ENCODE data around the gene ZNF408. TPM values are rescaled to one million over a fixed set of nuclear protein-coding genes. Genes with fewer than 3 reads are reported as not detected.

The ZNF408 gene
- total and polyA plus RNA-seq, 2 experiments from 2014 or later, result 6.1 to 17.2 TPM

DNA sequence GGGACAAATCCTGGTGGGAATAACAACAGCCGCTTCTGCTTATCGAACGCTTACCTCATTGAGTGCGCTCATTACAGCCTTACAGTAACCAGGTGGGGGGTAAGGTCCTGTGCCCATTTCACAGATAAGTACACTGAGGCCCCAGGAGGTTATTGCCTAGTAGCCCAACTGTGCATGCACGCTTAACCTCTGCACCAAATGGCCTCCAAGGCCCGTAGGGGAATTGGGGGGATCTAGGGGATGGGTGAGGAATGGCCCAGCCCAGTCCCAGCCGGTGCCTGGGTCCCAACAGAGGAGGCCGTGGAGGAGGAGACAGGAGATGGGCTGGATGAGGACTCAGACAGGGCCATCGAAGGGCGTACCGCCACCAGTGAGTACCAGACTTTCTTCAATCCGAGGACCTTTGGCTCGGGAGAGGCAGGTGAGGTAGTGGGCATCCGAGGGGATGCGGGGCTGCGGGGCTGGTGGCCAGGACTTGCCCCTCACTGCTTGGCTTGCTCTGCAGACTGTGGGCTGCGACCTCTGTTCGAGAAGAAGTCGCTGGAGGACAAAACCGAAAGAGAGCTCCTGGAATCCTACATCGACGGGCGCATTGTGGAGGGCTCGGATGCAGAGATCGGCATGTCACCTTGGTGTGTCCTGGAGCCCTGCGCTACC, 25.5 kb downstream of the ZNF408 start:
- no peaks in the 10 kb centered on the region for H4K20me1 ChIP-seq (replicated peaks; ENCODE audit: insufficient read depth)
- no peak overlapping the region for H3K4me2 ChIP-seq
- ATAC-seq, result no peak
- no peak overlapping the region for H3K4me3 ChIP-seq
- no peaks in the 10 kb centered on the region for H3F3A ChIP-seq (replicated peaks; ENCODE audit: low read depth)
- no peaks in the 10 kb centered on the region for H3K36me3 ChIP-seq (ENCODE audit: insufficient read depth)
- no peak overlapping the region for H3K27ac ChIP-seq (ENCODE audit: low read depth)
- no peak overlapping the region for H2AFZ ChIP-seq
- no peaks in the 10 kb centered on the region for H3K36me3 Mint-ChIP-seq (ENCODE audit: low read depth)
- TF ChIP-seq, protein P1, sequence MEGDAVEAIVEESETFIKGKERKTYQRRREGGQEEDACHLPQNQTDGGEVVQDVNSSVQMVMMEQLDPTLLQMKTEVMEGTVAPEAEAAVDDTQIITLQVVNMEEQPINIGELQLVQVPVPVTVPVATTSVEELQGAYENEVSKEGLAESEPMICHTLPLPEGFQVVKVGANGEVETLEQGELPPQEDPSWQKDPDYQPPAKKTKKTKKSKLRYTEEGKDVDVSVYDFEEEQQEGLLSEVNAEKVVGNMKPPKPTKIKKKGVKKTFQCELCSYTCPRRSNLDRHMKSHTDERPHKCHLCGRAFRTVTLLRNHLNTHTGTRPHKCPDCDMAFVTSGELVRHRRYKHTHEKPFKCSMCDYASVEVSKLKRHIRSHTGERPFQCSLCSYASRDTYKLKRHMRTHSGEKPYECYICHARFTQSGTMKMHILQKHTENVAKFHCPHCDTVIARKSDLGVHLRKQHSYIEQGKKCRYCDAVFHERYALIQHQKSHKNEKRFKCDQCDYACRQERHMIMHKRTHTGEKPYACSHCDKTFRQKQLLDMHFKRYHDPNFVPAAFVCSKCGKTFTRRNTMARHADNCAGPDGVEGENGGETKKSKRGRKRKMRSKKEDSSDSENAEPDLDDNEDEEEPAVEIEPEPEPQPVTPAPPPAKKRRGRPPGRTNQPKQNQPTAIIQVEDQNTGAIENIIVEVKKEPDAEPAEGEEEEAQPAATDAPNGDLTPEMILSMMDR (conservative IDR thresholded peaks at IDR 0.05; ENCODE audit: low read depth in 2 of 2), result no peak
- TF ChIP-seq, protein P2, sequence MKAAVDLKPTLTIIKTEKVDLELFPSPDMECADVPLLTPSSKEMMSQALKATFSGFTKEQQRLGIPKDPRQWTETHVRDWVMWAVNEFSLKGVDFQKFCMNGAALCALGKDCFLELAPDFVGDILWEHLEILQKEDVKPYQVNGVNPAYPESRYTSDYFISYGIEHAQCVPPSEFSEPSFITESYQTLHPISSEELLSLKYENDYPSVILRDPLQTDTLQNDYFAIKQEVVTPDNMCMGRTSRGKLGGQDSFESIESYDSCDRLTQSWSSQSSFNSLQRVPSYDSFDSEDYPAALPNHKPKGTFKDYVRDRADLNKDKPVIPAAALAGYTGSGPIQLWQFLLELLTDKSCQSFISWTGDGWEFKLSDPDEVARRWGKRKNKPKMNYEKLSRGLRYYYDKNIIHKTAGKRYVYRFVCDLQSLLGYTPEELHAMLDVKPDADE (IDR thresholded peaks at IDR 0.05), result no peak
- TF ChIP-seq CREB1 (CRISPR knock-in tag; IDR thresholded peaks at IDR 0.05; ENCODE audit: low read depth) (no peak), ZNF331 (CRISPR knock-in tag; IDR thresholded peaks at IDR 0.05; ENCODE audit: low read depth) (no peak), ZNF114 (CRISPR knock-in tag; IDR thresholded peaks at IDR 0.05) (no peak), JUNB (IDR thresholded peaks at IDR 0.05; ENCODE audit: unreplicated experiment) (no peak), POLR2AphosphoS5 (IDR thresholded peaks at IDR 0.05; ENCODE audit: low read depth) (no peak), EZH2phosphoT487 (IDR thresholded peaks at IDR 0.05; ENCODE audit: unreplicated experiment) (no peak)
- TF ChIP-seq, protein P3, sequence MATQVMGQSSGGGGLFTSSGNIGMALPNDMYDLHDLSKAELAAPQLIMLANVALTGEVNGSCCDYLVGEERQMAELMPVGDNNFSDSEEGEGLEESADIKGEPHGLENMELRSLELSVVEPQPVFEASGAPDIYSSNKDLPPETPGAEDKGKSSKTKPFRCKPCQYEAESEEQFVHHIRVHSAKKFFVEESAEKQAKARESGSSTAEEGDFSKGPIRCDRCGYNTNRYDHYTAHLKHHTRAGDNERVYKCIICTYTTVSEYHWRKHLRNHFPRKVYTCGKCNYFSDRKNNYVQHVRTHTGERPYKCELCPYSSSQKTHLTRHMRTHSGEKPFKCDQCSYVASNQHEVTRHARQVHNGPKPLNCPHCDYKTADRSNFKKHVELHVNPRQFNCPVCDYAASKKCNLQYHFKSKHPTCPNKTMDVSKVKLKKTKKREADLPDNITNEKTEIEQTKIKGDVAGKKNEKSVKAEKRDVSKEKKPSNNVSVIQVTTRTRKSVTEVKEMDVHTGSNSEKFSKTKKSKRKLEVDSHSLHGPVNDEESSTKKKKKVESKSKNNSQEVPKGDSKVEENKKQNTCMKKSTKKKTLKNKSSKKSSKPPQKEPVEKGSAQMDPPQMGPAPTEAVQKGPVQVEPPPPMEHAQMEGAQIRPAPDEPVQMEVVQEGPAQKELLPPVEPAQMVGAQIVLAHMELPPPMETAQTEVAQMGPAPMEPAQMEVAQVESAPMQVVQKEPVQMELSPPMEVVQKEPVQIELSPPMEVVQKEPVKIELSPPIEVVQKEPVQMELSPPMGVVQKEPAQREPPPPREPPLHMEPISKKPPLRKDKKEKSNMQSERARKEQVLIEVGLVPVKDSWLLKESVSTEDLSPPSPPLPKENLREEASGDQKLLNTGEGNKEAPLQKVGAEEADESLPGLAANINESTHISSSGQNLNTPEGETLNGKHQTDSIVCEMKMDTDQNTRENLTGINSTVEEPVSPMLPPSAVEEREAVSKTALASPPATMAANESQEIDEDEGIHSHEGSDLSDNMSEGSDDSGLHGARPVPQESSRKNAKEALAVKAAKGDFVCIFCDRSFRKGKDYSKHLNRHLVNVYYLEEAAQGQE (IDR thresholded peaks at IDR 0.05; ENCODE audit: unreplicated experiment), result no peak
- TF ChIP-seq, protein P4, sequence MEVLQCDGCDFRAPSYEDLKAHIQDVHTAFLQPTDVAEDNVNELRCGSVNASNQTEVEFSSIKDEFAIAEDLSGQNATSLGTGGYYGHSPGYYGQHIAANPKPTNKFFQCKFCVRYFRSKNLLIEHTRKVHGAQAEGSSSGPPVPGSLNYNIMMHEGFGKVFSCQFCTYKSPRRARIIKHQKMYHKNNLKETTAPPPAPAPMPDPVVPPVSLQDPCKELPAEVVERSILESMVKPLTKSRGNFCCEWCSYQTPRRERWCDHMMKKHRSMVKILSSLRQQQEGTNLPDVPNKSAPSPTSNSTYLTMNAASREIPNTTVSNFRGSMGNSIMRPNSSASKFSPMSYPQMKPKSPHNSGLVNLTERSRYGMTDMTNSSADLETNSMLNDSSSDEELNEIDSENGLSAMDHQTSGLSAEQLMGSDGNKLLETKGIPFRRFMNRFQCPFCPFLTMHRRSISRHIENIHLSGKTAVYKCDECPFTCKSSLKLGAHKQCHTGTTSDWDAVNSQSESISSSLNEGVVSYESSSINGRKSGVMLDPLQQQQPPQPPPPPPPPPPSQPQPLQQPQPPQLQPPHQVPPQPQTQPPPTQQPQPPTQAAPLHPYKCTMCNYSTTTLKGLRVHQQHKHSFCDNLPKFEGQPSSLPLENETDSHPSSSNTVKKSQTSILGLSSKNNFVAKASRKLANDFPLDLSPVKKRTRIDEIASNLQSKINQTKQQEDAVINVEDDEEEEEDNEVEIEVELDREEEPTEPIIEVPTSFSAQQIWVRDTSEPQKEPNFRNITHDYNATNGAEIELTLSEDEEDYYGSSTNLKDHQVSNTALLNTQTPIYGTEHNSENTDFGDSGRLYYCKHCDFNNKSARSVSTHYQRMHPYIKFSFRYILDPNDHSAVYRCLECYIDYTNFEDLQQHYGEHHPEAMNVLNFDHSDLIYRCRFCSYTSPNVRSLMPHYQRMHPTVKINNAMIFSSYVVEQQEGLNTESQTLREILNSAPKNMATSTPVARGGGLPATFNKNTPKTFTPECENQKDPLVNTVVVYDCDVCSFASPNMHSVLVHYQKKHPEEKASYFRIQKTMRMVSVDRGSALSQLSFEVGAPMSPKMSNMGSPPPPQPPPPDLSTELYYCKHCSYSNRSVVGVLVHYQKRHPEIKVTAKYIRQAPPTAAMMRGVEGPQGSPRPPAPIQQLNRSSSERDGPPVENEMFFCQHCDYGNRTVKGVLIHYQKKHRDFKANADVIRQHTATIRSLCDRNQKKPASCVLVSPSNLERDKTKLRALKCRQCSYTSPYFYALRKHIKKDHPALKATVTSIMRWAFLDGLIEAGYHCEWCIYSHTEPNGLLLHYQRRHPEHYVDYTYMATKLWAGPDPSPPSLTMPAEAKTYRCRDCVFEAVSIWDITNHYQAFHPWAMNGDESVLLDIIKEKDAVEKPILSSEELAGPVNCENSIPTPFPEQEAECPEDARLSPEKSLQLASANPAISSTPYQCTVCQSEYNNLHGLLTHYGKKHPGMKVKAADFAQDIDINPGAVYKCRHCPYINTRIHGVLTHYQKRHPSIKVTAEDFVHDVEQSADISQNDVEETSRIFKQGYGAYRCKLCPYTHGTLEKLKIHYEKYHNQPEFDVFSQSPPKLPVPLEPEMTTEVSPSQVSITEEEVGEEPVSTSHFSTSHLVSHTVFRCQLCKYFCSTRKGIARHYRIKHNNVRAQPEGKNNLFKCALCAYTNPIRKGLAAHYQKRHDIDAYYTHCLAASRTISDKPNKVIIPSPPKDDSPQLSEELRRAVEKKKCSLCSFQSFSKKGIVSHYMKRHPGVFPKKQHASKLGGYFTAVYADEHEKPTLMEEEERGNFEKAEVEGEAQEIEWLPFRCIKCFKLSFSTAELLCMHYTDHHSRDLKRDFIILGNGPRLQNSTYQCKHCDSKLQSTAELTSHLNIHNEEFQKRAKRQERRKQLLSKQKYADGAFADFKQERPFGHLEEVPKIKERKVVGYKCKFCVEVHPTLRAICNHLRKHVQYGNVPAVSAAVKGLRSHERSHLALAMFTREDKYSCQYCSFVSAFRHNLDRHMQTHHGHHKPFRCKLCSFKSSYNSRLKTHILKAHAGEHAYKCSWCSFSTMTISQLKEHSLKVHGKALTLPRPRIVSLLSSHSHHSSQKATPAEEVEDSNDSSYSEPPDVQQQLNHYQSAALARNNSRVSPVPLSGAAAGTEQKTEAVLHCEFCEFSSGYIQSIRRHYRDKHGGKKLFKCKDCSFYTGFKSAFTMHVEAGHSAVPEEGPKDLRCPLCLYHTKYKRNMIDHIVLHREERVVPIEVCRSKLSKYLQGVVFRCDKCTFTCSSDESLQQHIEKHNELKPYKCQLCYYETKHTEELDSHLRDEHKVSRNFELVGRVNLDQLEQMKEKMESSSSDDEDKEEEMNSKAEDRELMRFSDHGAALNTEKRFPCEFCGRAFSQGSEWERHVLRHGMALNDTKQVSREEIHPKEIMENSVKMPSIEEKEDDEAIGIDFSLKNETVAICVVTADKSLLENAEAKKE (CRISPR knock-in tag; IDR thresholded peaks at IDR 0.05), result no peak
- no peaks in the 10 kb centered on the region for H3K4me1 ChIP-seq (ENCODE audit: insufficient read depth)
- no peak overlapping the region for H3K4me3 Mint-ChIP-seq
- no peak overlapping the region for H3K27ac Mint-ChIP-seq
- H3K27me3 Mint-ChIP-seq (ENCODE audit: insufficient read depth, low read depth, poor library complexity), result peaks cover 7% of the 10 kb centered on the region
- H3K9me3 Mint-ChIP-seq, result no peaks in the 10 kb centered on the region; the same call in 2 of the 3 replicates
- DNase-seq (ENCODE audit: low spot score), result no peak
- H3K4me1 Mint-ChIP-seq, result peaks cover 10% of the 10 kb centered on the region
- no peaks in the 10 kb centered on the region for H3K9me2 ChIP-seq (ENCODE audit: insufficient read depth)
- no peaks in the 10 kb centered on the region for H3K27me3 ChIP-seq (ENCODE audit: insufficient read depth)
- H3K79me2 ChIP-seq (replicated peaks; ENCODE audit: insufficient read depth), result no peaks in the 10 kb centered on the region

All from GM23338 (cell line).